ENCODE results near the gene SPNS1.
"Not testable (repeated sequence)": the region's sequence is repeated elsewhere in the genome, so short reads cannot be mapped to it uniquely, and the experiment has no call there.

The SPNS1 gene

GRCh38 chr16:28989363-28989762 is 14.8 kb downstream of the SPNS1 start:
- Histone ChIP-seq H3K36me3 (ENCODE audit: insufficient read depth, low read length) (no peaks in the 10 kb centered on the region; the same call in none of the 2 replicates), H3K9me3 (ENCODE audit: control insufficient read depth, insufficient read depth, low read length) (no peaks in the 10 kb centered on the region), H3K9ac (ENCODE audit: low read depth, low read length) (no peak overlapping the region), H3K4me1 (ENCODE audit: insufficient read depth, low read length) (no peaks in the 10 kb centered on the region)

GRCh38 chr16:28990375-28991040 is 15.9 kb downstream of the SPNS1 start:
- H3K9ac ChIP-seq (ENCODE audit: low read depth, low read length) = no peak overlapping the region
- no peaks in the 10 kb centered on the region; the same call in none of the 2 replicates for H3K36me3 ChIP-seq (ENCODE audit: insufficient read depth, low read length)
- no peaks in the 10 kb centered on the region for H3K9me3 ChIP-seq (ENCODE audit: control insufficient read depth, insufficient read depth, low read length)
- H3K4me1 ChIP-seq (ENCODE audit: insufficient read depth, low read length) = no peaks in the 10 kb centered on the region

GRCh38 chr16:28991687-28992086 is 17.1 kb downstream of the SPNS1 start:
- Histone ChIP-seq H3K36me3 (ENCODE audit: insufficient read depth, low read length) (no peaks in the 10 kb centered on the region; the same call in none of the 2 replicates), H3K9me3 (ENCODE audit: control insufficient read depth, insufficient read depth, low read length) (no peaks in the 10 kb centered on the region), H3K4me1 (ENCODE audit: insufficient read depth, low read length) (no peaks in the 10 kb centered on the region), H3K9ac (ENCODE audit: low read depth, low read length) (no peak overlapping the region)

GRCh38 chr16:28992496-28992895 is 17.9 kb downstream of the SPNS1 start:
- Histone ChIP-seq H3K9me3 (ENCODE audit: control insufficient read depth, insufficient read depth, low read length) (no peaks in the 10 kb centered on the region), H3K9ac (ENCODE audit: low read depth, low read length) (no peak overlapping the region)

GRCh38 chr16:28998837-28999236 is 24.3 kb downstream of the SPNS1 start:
- Histone ChIP-seq H3K4me1 (ENCODE audit: insufficient read depth, low read length) (no peaks in the 10 kb centered on the region), H3K9me3 (ENCODE audit: control insufficient read depth, insufficient read depth, low read length) (no peaks in the 10 kb centered on the region), H3K36me3 (ENCODE audit: insufficient read depth, low read length) (no peaks in the 10 kb centered on the region), H3K9ac (ENCODE audit: low read depth, low read length) (no peak overlapping the region)

More at GRCh38 chr16:28992496-28992895, 17.9 kb downstream of the SPNS1 start:
- H3K4me1 ChIP-seq (ENCODE audit: insufficient read depth, low read length) = no peaks in the 10 kb centered on the region
- no peaks in the 10 kb centered on the region for H3K36me3 ChIP-seq (ENCODE audit: insufficient read depth, low read length)

- H3K9ac ChIP-seq (ENCODE audit: low read depth, low read length) = no peak overlapping the region
- H3K9me3 ChIP-seq (ENCODE audit: control insufficient read depth, insufficient read depth, low read length) = no peaks in the 10 kb centered on the region
- H3K4me1 ChIP-seq (ENCODE audit: insufficient read depth, low read length) = no peaks in the 10 kb centered on the region
- H3K36me3 ChIP-seq (ENCODE audit: insufficient read depth, low read length) = no peaks in the 10 kb centered on the region
Observed at GRCh38 chr16:28999577-28999976, 25.0 kb downstream of the SPNS1 start.

DNA sequence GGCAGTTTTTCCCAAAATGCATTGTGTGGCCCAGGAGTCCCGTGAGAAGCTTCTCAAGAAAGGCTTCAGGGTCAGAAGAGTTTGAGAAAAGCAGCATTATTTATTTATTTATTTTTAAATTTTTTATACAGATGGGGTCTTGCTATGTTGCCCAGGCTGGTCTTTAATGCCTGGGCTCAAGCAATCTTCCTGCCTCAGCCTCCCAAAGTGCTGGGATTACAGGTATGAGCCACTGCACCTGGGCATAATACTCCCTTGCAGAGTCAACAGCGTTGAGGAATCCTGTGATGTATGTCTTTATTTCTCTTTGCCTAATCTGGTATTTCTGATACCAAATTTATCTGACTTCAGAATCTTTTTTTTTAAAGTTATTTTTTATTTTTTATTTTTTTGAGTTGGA is 25.4 kb downstream of the SPNS1 start:
- no peak overlapping the region for H3K9ac ChIP-seq (ENCODE audit: low read depth, low read length)
- no peaks in the 10 kb centered on the region for H3K4me1 ChIP-seq (ENCODE audit: insufficient read depth, low read length)
- no peaks in the 10 kb centered on the region for H3K36me3 ChIP-seq (ENCODE audit: insufficient read depth, low read length)
- H3K9me3 ChIP-seq (ENCODE audit: control insufficient read depth, insufficient read depth, low read length) = no peaks in the 10 kb centered on the region

DNA sequence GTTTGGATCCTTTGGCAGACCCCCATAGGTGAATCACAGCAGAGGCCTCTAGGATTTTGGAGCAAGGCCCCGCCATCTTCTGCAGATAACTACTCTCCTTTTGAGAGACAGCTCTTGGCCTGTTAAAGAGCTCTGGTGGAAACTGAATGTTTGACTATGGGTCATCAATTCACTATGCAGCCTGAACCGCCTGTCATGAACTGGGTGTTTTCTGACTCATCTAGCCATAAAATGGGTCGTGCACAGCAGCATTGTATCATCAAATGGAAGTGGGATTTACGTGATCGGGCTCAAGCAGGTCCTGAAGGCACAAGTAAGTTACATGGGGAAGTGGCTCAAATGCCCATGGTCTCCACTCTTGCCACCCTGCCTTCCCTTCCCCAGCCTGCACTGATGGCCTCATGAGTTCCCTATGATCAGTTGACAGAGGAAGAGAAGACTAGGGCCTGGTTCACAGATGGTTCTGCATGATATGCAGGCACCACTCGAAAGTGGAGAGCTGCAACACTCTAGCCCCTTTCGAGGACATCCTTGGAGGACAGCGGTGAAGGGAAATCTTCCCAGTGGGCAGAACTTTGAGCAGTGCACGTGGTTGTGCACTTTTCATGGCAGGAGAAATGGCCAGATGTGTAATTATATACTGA is 30.0 kb downstream of the SPNS1 start:
- not testable (repeated sequence) for H3K9ac ChIP-seq (ENCODE audit: low read depth, low read length); H3K36me3 ChIP-seq (ENCODE audit: insufficient read depth, low read length); H3K4me1 ChIP-seq (ENCODE audit: insufficient read depth, low read length); H3K9me3 ChIP-seq (ENCODE audit: control insufficient read depth, insufficient read depth, low read length)

DNA sequence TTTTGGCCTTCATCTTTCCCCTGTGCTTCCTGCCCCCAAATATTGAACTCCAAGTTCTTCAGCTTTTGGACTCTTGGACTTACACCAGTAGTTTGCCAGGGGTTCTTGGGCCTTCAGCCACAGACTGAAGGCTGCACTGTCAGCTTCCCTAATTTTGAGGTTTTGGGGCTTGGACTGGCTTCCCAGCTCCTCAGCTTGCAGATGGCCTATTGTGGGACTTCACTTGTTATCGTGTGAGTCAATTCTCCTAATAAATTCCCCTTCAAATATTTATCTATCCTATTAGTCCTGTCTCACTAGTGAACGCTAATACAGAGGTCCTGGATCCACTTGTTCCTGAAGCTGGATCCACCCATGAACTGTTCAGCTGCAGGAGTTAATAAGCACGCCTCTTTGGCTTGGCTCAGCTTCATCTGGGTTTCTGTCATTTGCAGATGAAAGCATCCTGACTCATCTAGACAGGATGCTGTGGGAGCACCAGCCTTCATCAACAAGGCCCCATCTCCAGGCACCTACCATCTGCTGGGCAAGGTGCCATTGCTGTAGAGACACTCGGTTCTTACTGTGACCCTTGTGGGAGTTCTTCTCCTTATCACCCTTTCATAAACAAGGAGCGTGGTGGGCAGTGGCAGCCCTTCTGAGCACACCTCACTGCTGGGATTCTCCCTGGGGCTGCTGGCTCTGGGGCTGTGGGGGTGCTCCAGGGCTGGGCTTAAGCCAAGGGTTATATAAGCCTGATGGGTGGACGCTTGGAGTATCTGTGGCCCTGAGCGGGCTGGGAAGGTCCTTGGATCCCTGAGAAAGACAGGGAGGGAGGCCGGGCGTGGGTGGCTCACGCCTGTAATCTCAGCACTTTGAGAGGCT is 33.4 kb downstream of the SPNS1 start:
- no peaks in the 10 kb centered on the region for H3K9me3 ChIP-seq (ENCODE audit: control insufficient read depth, insufficient read depth, low read length)
- H3K4me1 ChIP-seq (ENCODE audit: insufficient read depth, low read length) = no peaks in the 10 kb centered on the region
- no peaks in the 10 kb centered on the region for H3K36me3 ChIP-seq (ENCODE audit: insufficient read depth, low read length)
- H3K9ac ChIP-seq (ENCODE audit: low read depth, low read length) = no peak overlapping the region

- H3K4me1 ChIP-seq (ENCODE audit: insufficient read depth, low read length) = no peaks in the 10 kb centered on the region
- H3K9ac ChIP-seq (ENCODE audit: low read depth, low read length) = no peak overlapping the region
Observed at GRCh38 chr16:29009050-29009837, 34.7 kb downstream of the SPNS1 start.

GRCh38 chr16:29009838-29010166 is 35.2 kb downstream of the SPNS1 start:
- no peaks in the 10 kb centered on the region for H3K36me3 ChIP-seq (ENCODE audit: insufficient read depth, low read length)
- H3K4me1 ChIP-seq (ENCODE audit: insufficient read depth, low read length) = no peaks in the 10 kb centered on the region
- H3K9me3 ChIP-seq (ENCODE audit: control insufficient read depth, insufficient read depth, low read length) = no peaks in the 10 kb centered on the region
- H3K9ac ChIP-seq (ENCODE audit: low read depth, low read length) = no peak overlapping the region

More at GRCh38 chr16:29009050-29009837, 34.7 kb downstream of the SPNS1 start:
- Histone ChIP-seq H3K36me3 (ENCODE audit: insufficient read depth, low read length) (no peaks in the 10 kb centered on the region), H3K9me3 (ENCODE audit: control insufficient read depth, insufficient read depth, low read length) (no peaks in the 10 kb centered on the region)

- H3K9ac ChIP-seq (ENCODE audit: low read depth, low read length) = no peak overlapping the region
- no peaks in the 10 kb centered on the region for H3K4me1 ChIP-seq (ENCODE audit: insufficient read depth, low read length)
- H3K9me3 ChIP-seq (ENCODE audit: control insufficient read depth, insufficient read depth, low read length) = no peaks in the 10 kb centered on the region
- no peaks in the 10 kb centered on the region for H3K36me3 ChIP-seq (ENCODE audit: insufficient read depth, low read length)
Observed at GRCh38 chr16:29011112-29011511, 36.5 kb downstream of the SPNS1 start.

DNA sequence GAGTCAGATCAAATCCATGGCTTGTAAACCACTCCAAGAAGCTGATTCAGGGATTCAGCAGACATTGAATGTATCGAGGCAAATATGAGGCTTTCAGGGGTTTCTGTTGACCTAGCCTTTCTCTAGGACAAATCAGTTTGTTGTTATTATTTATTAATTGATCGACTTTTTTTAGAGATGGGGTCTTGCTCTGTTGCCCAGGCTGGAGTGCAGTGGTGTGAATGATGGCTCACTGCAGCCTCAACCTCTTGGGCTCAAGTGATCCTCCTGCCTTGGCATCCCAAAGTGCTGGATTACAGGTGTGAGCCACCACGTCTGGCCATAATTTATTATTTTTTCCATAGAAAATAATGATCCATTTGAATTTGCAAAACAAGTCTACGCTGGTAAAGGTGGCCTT is 37.3 kb downstream of the SPNS1 start:
- no peaks in the 10 kb centered on the region for H3K4me1 ChIP-seq (ENCODE audit: insufficient read depth, low read length)
- H3K9ac ChIP-seq (ENCODE audit: low read depth, low read length) = no peak overlapping the region
- no peaks in the 10 kb centered on the region for H3K36me3 ChIP-seq (ENCODE audit: insufficient read depth, low read length)

DNA sequence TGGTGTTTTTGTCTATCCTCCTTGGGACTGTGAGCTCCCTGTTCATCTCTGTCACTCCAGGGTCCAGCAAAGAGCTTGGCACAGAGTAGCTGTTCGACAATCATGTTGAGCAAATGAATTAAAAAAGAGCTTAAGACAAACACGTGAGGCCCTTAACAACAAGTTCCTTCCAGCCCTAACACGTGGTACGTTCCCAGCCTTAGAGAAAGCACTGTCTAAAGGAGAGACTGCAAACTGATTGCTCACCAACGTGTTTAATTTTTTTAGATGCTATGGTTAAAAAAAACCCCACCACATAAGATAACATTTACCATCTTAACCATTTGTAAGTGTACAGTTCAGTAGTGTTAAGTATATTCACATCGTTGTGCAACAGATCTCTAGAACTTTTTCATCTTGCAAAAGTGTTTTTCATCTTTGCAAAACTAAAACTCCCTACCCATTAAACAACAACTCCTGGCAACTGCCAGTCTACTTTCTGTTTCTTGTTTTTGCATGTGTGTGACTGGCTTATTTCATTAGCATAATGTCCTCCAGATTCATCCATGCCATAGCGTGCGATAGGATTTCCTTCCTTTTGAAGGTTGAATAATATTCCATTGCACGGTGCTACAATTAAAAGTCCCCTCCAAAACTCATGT is 38.5 kb downstream of the SPNS1 start:
- Histone ChIP-seq H3K9ac (ENCODE audit: low read depth, low read length) (no peak overlapping the region), H3K36me3 (ENCODE audit: insufficient read depth, low read length) (no peaks in the 10 kb centered on the region), H3K4me1 (ENCODE audit: insufficient read depth, low read length) (no peaks in the 10 kb centered on the region), H3K9me3 (ENCODE audit: control insufficient read depth, insufficient read depth, low read length) (no peaks in the 10 kb centered on the region)

More for the DNA sequence above, 37.3 kb downstream of the SPNS1 start:
- H3K9me3 ChIP-seq (ENCODE audit: control insufficient read depth, insufficient read depth, low read length) = no peaks in the 10 kb centered on the region

Data from ES-I3 (cell line).